ENCODE data around the gene SOX10. TPM values are rescaled to one million over a fixed set of nuclear protein-coding genes. Genes with fewer than 3 reads are reported as not detected.

SOX10 gene
- total RNA-seq, 1 donor from 2014 or later, result not detected

- Mint-ChIP-seq H3K4me3 (ENCODE audit: unreplicated experiment) (no peak overlapping the region), H3K36me3 (ENCODE audit: low read depth) (no peaks in the 10 kb centered on the region), H3K27me3 (ENCODE audit: low read depth) (peaks cover 5% of the 10 kb centered on the region), H3K27ac (ENCODE audit: unreplicated experiment) (no peak overlapping the region), H3K4me1 (ENCODE audit: low read depth) (peaks cover 7% of the 10 kb centered on the region), H3K9me3 (ENCODE audit: low read depth) (no peaks in the 10 kb centered on the region)
- DNase-seq (ENCODE audit: low spot score), result no peak
- no peak for TF ChIP-seq CTCF (IDR thresholded peaks at IDR 0.05)
Measured at GRCh38 chr22:37999640-38000272, 15.4 kb upstream of the SOX10 start.

GRCh38 chr22:37999236-37999635 is 14.9 kb upstream of the SOX10 start:
- H3K27me3 Mint-ChIP-seq (ENCODE audit: low read depth), result peaks cover 5% of the 10 kb centered on the region
- no peak for TF ChIP-seq CTCF (IDR thresholded peaks at IDR 0.05)
- no peaks in the 10 kb centered on the region for H3K9me3 Mint-ChIP-seq (ENCODE audit: low read depth)
- no peaks in the 10 kb centered on the region for H3K36me3 Mint-ChIP-seq (ENCODE audit: low read depth)
- no peak overlapping the region for H3K4me3 Mint-ChIP-seq (ENCODE audit: unreplicated experiment)
- peaks cover 7% of the 10 kb centered on the region for H3K4me1 Mint-ChIP-seq (ENCODE audit: low read depth)
- H3K27ac Mint-ChIP-seq (ENCODE audit: unreplicated experiment), result no peak overlapping the region
- no peak for DNase-seq (ENCODE audit: low spot score)

GRCh38 chr22:37998543-37998942 is 14.2 kb upstream of the SOX10 start:
- H3K36me3 Mint-ChIP-seq (ENCODE audit: low read depth), result no peaks in the 10 kb centered on the region
- no peak overlapping the region for H3K27ac Mint-ChIP-seq (ENCODE audit: unreplicated experiment)
- no peak overlapping the region for H3K4me3 Mint-ChIP-seq (ENCODE audit: unreplicated experiment)
- no peak for TF ChIP-seq CTCF (IDR thresholded peaks at IDR 0.05)
- no peaks in the 10 kb centered on the region for H3K9me3 Mint-ChIP-seq (ENCODE audit: low read depth)
- DNase-seq (ENCODE audit: low spot score), result no peak
- H3K4me1 Mint-ChIP-seq (ENCODE audit: low read depth), result peaks cover 7% of the 10 kb centered on the region
- H3K27me3 Mint-ChIP-seq (ENCODE audit: low read depth), result peaks cover 5% of the 10 kb centered on the region

- DNase-seq (ENCODE audit: low spot score), result no peak
- no peaks in the 10 kb centered on the region for H3K36me3 Mint-ChIP-seq (ENCODE audit: low read depth)
- no peaks in the 10 kb centered on the region for H3K9me3 Mint-ChIP-seq (ENCODE audit: low read depth)
- H3K27me3 Mint-ChIP-seq (ENCODE audit: low read depth), result peaks cover 5% of the 10 kb centered on the region
- H3K4me3 Mint-ChIP-seq (ENCODE audit: unreplicated experiment), result no peak overlapping the region
- peaks cover 7% of the 10 kb centered on the region for H3K4me1 Mint-ChIP-seq (ENCODE audit: low read depth)
- H3K27ac Mint-ChIP-seq (ENCODE audit: unreplicated experiment), result no peak overlapping the region
- TF ChIP-seq CTCF (IDR thresholded peaks at IDR 0.05), result no peak
Measured at GRCh38 chr22:37996515-37997246, 12.3 kb upstream of the SOX10 start.

- H3K4me1 Mint-ChIP-seq (ENCODE audit: low read depth), result peaks cover 7% of the 10 kb centered on the region
- no peaks in the 10 kb centered on the region for H3K36me3 Mint-ChIP-seq (ENCODE audit: low read depth)
- H3K9me3 Mint-ChIP-seq (ENCODE audit: low read depth), result no peaks in the 10 kb centered on the region
- H3K27me3 Mint-ChIP-seq (ENCODE audit: low read depth), result peaks cover 5% of the 10 kb centered on the region
- H3K4me3 Mint-ChIP-seq (ENCODE audit: unreplicated experiment), result no peak overlapping the region
- no peak overlapping the region for H3K27ac Mint-ChIP-seq (ENCODE audit: unreplicated experiment)
- no peak for TF ChIP-seq CTCF (IDR thresholded peaks at IDR 0.05)
- no peak for DNase-seq (ENCODE audit: low spot score)
Measured at GRCh38 chr22:37996079-37996478, 11.7 kb upstream of the SOX10 start.
